Gastrocnemius medialis (tissue), 4 donors: ENCODE results near the gene GRID2.

Experiments
- POLR2A ChIP-seq, 2 donors: fragments of 450-650 bp; IDR thresholded peaks; one replicate each; pipeline ENCODE4 v1.6.1; 2017; ENCODE audit warnings: antibody characterized with exemption in 2 of 2, mild to moderate bottlenecking in 2 of 2, moderate library complexity in 2 of 2
- TF ChIP-seq, protein P1 (sequence below), 5 experiments: fragments of 450-650 bp in 3 of 5; fragments of 200-600 bp in 2 of 5; sonication (generic) in 2 of 5; IDR thresholded peaks in 4 of 5; conservative IDR thresholded peaks in 1 of 5; 1 replicate in 4 of 5; 2 replicates in 1 of 5; pipeline ENCODE4 v1.5.1; 2016 to 2019; ENCODE audit warnings: antibody characterized with exemption in 5 of 5, mild to moderate bottlenecking in 3 of 5, moderate library complexity in 3 of 5

DNA sequence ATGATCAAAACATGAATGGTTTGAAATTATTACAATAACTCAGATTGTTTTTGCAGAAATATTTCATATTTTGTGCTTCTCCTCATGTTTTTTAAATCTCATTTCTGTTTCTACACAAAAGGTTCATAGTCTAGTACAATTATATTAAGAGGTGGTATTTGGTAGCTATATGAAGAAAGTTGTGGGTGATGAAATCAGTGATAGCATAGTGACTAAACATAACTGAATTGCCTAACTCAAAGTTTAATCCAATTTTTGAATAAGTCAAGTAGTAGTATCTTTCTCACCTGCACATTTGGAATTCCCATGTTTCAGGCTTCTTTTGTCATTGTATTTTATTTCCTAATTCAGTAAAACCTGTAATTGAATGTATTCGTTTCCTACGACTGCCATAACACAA, 648.7 kb downstream of the GRID2 start:
- TF ChIP-seq, protein P1, sequence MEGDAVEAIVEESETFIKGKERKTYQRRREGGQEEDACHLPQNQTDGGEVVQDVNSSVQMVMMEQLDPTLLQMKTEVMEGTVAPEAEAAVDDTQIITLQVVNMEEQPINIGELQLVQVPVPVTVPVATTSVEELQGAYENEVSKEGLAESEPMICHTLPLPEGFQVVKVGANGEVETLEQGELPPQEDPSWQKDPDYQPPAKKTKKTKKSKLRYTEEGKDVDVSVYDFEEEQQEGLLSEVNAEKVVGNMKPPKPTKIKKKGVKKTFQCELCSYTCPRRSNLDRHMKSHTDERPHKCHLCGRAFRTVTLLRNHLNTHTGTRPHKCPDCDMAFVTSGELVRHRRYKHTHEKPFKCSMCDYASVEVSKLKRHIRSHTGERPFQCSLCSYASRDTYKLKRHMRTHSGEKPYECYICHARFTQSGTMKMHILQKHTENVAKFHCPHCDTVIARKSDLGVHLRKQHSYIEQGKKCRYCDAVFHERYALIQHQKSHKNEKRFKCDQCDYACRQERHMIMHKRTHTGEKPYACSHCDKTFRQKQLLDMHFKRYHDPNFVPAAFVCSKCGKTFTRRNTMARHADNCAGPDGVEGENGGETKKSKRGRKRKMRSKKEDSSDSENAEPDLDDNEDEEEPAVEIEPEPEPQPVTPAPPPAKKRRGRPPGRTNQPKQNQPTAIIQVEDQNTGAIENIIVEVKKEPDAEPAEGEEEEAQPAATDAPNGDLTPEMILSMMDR (IDR thresholded peaks at IDR 0.05 in 4 of 5, conservative IDR thresholded peaks at IDR 0.05 in 1 of 5) = no peak
- TF ChIP-seq POLR2A (IDR thresholded peaks at IDR 0.05) = no peak
